Measurements from ENCODE around the gene CAMKMT.

GRCh38 chr2:44719562-44719961 lies 357.8 kb downstream of the CAMKMT start:
- TF ChIP-seq CTCF (IDR thresholded peaks at IDR 0.05) (no peak), POLR2A (IDR thresholded peaks at IDR 0.05) (no peak)

Data from Peyer's patch (tissue), 4 donors.